ENCODE results near the gene MT1M. TPM values are rescaled to one million over a fixed set of nuclear protein-coding genes. Genes with fewer than 3 reads are reported as not detected.
A peak's percentile ranks its signal among the peaks of the same experiment; 100 is the strongest.
"Not testable (repeated sequence)": the region's sequence is repeated elsewhere in the genome, so short reads cannot be mapped to it uniquely, and the experiment has no call there.

Gene MT1M
- total and polyA plus RNA-seq, 2 donors (not counting 1 experiment from before 2014, with no cell fraction given) = 8.5 to 58.8 TPM

DNA sequence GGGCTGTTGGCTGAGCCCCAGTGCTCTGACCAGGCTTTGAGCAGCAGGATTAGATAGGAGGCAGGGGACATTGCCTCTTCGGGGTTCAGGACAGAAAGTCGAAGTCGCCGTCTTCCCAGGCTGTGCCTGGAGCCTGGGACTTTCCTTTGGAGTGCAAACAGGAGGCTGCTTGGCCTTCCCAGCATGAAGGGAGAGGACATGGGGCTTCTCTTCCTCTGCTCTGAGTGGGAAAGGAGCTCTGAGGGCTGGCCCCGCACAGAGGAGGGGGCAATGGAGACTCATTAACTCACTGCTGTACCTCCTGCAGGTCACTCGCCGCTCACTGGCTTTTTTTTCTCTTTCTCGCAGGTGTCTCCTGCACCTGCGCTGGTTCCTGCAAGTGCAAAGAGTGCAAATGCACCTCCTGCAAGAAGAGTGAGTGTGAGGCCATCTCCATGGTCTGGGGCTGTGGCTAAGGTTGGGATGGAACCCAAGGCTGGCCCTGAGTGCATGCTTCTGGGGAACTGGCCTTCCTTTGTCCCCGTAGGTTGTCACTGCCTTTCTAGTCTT, 25.9 kb downstream of the MT1M start:
- Histone ChIP-seq H4K20me1 (ENCODE audit: control insufficient read depth, extremely low read depth, insufficient read depth, low read length) (no peaks in the 10 kb centered on the region), H3K4me1 (ENCODE audit: control insufficient read depth, extremely low read depth, insufficient read depth, low read length) (no peaks in the 10 kb centered on the region), H3K27me3 (ENCODE audit: control insufficient read depth, insufficient read depth, low read length) (peaks cover 33% of the 10 kb centered on the region), H3K79me2 (ENCODE audit: control insufficient read depth, insufficient read depth, low read length) (no peaks in the 10 kb centered on the region), H3K4me3 (replicated peaks in 1 of 4; ENCODE audit: control extremely low read depth in 1 of 4, insufficient read depth in 1 of 4, low read depth in 3 of 4, low read length in 4 of 4) (peak overlapping the region in 1 of 4 experiments; percentile 25), H3K36me3 (ENCODE audit: control insufficient read depth, insufficient read depth, low read length) (no peaks in the 10 kb centered on the region), H3K27ac (ENCODE audit: insufficient read depth, low read length) (no peak overlapping the region), H2AFZ (ENCODE audit: low read length) (peak overlapping the region; percentile 37), H3K4me2 (ENCODE audit: extremely low read depth, insufficient read depth, low read length) (peak overlapping the region; percentile 75), H3K9me3 (ENCODE audit: control insufficient read depth, insufficient read depth, low read depth, low read length) (no peaks in the 10 kb centered on the region), H3K9ac (ENCODE audit: insufficient read depth, low read length) (no peak overlapping the region)
- no peak for DNase-seq (ENCODE audit: low read depth in 2 of 2)
- TF ChIP-seq, protein P1, sequence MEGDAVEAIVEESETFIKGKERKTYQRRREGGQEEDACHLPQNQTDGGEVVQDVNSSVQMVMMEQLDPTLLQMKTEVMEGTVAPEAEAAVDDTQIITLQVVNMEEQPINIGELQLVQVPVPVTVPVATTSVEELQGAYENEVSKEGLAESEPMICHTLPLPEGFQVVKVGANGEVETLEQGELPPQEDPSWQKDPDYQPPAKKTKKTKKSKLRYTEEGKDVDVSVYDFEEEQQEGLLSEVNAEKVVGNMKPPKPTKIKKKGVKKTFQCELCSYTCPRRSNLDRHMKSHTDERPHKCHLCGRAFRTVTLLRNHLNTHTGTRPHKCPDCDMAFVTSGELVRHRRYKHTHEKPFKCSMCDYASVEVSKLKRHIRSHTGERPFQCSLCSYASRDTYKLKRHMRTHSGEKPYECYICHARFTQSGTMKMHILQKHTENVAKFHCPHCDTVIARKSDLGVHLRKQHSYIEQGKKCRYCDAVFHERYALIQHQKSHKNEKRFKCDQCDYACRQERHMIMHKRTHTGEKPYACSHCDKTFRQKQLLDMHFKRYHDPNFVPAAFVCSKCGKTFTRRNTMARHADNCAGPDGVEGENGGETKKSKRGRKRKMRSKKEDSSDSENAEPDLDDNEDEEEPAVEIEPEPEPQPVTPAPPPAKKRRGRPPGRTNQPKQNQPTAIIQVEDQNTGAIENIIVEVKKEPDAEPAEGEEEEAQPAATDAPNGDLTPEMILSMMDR (conservative IDR thresholded peaks at IDR 0.05 in 1 of 2, IDR thresholded peaks at IDR 0.05 in 1 of 2; ENCODE audit: low read depth in 1 of 2, low read length in 2 of 2) = no peak
- TF ChIP-seq EZH2 (IDR thresholded peaks at IDR 0.05; ENCODE audit: low read length, missing control alignments) = no peak

DNA sequence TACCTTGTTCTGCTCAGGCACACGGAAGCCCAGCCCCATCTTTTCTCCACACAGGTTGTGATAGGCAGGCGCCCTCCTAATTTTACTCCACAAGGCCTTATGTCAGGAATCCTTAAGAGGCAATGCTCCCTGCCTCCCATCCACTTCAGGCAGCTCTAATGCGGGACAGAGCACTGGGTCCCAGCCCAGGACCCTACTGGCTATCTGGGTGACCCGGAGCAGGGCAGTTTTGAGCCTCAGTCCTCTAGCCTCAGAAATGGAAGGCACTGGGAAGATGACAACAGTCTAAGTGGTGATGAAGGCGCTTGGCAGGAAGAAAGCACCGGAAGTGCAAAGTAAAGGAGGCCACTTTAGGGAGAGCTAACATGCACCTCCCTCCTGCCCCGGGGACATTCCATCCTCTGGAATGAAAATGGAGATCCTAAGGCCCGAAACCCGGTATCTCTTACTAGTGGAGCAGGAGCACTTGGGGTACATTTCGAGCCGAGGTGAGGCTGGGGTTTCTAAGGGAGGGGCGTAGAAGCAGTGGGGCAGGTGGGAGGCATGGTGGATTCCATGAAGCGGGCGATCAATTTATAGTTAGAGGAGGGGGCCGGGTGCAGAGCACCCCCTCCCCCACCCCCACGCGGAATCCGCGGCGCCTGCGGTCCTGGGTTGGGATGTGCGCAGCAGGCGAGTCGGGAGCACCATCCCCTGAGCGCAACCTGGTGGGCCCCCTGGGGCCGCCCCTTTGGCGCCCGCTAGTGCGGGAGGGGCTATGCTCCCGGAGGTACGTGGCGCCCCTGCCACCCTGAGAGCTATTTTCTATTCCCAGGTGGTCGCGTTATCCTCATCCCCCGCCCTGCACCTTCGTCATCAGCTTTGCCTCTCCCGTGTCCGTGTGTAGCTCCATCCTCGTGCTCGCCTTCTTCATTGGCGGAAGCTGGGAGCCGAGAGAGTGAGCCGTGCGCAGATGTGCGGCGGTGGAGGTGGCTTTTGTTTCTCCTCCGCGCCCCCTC, 30.2 kb downstream of the MT1M start:
- TF ChIP-seq, protein P1 (conservative IDR thresholded peaks at IDR 0.05 in 1 of 2, IDR thresholded peaks at IDR 0.05 in 1 of 2; ENCODE audit: low read depth in 1 of 2, low read length in 2 of 2) = no peak
- TF ChIP-seq EZH2 (IDR thresholded peaks at IDR 0.05; ENCODE audit: low read length, missing control alignments) = no peak
- Histone ChIP-seq H3K79me2 (ENCODE audit: control insufficient read depth, insufficient read depth, low read length) (no peaks in the 10 kb centered on the region), H4K20me1 (ENCODE audit: control insufficient read depth, extremely low read depth, insufficient read depth, low read length) (no peaks in the 10 kb centered on the region), H3K27me3 (ENCODE audit: control insufficient read depth, insufficient read depth, low read length) (peaks cover 55% of the 10 kb centered on the region), H3K4me1 (ENCODE audit: control insufficient read depth, extremely low read depth, insufficient read depth, low read length) (peaks cover under 1% of the 10 kb centered on the region), H3K9ac (ENCODE audit: insufficient read depth, low read length) (no peak overlapping the region), H3K27ac (ENCODE audit: insufficient read depth, low read length) (no peak overlapping the region), H2AFZ (ENCODE audit: low read length) (no peak overlapping the region), H3K4me3 (replicated peaks in 1 of 4; ENCODE audit: control extremely low read depth in 1 of 4, insufficient read depth in 1 of 4, low read depth in 3 of 4, low read length in 4 of 4) (peak overlapping the region in 1 of 4 experiments; percentile 10), H3K9me3 (ENCODE audit: control insufficient read depth, insufficient read depth, low read depth, low read length) (no peaks in the 10 kb centered on the region), H3K4me2 (ENCODE audit: extremely low read depth, insufficient read depth, low read length) (no peak overlapping the region), H3K36me3 (ENCODE audit: control insufficient read depth, insufficient read depth, low read length) (no peaks in the 10 kb centered on the region)
- DNase-seq (ENCODE audit: low read depth in 2 of 2) = no peak

DNA sequence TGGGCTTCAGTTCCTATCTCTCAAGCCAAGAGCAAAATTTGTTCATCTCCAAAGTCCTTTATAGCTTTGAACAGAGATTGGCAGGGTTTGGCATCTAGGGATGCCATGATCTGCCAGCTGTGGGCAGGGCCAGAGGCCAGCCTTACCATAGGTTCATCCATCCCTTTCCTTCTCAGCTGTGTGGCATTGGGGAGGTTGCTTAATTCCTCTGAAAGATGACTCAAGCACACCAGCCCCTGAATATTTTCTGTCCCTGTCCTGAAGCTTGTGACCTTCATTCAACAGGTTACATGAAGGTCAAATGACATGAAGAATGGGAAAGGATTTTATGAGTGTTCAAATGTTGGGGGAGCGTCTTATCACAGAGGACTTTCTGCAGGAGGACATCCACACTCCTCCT, 32.0 kb downstream of the MT1M start:
- no peaks in the 10 kb centered on the region for H3K79me2 ChIP-seq (ENCODE audit: control insufficient read depth, insufficient read depth, low read length)
- no peaks in the 10 kb centered on the region for H3K36me3 ChIP-seq (ENCODE audit: control insufficient read depth, insufficient read depth, low read length)
- H4K20me1 ChIP-seq (ENCODE audit: control insufficient read depth, extremely low read depth, insufficient read depth, low read length) = no peaks in the 10 kb centered on the region
- no peak overlapping the region for H2AFZ ChIP-seq (ENCODE audit: low read length)
- H3K4me3 ChIP-seq (replicated peaks in 1 of 4; ENCODE audit: control extremely low read depth in 1 of 4, insufficient read depth in 1 of 4, low read depth in 3 of 4, low read length in 4 of 4) = no peak overlapping the region
- no peak overlapping the region for H3K9ac ChIP-seq (ENCODE audit: insufficient read depth, low read length)
- no peak overlapping the region for H3K27ac ChIP-seq (ENCODE audit: insufficient read depth, low read length)
- H3K4me2 ChIP-seq (ENCODE audit: extremely low read depth, insufficient read depth, low read length) = no peak overlapping the region
- peaks cover 2% of the 10 kb centered on the region for H3K4me1 ChIP-seq (ENCODE audit: control insufficient read depth, extremely low read depth, insufficient read depth, low read length)
- TF ChIP-seq EZH2 (IDR thresholded peaks at IDR 0.05; ENCODE audit: low read length, missing control alignments) = no peak
- TF ChIP-seq, protein P1 (conservative IDR thresholded peaks at IDR 0.05 in 1 of 2, IDR thresholded peaks at IDR 0.05 in 1 of 2; ENCODE audit: low read depth in 1 of 2, low read length in 2 of 2) = no peak
- DNase-seq (ENCODE audit: low read depth in 2 of 2) = no peak
- no peaks in the 10 kb centered on the region for H3K9me3 ChIP-seq (ENCODE audit: control insufficient read depth, insufficient read depth, low read depth, low read length)
- peaks cover 51% of the 10 kb centered on the region for H3K27me3 ChIP-seq (ENCODE audit: control insufficient read depth, insufficient read depth, low read length)

DNA sequence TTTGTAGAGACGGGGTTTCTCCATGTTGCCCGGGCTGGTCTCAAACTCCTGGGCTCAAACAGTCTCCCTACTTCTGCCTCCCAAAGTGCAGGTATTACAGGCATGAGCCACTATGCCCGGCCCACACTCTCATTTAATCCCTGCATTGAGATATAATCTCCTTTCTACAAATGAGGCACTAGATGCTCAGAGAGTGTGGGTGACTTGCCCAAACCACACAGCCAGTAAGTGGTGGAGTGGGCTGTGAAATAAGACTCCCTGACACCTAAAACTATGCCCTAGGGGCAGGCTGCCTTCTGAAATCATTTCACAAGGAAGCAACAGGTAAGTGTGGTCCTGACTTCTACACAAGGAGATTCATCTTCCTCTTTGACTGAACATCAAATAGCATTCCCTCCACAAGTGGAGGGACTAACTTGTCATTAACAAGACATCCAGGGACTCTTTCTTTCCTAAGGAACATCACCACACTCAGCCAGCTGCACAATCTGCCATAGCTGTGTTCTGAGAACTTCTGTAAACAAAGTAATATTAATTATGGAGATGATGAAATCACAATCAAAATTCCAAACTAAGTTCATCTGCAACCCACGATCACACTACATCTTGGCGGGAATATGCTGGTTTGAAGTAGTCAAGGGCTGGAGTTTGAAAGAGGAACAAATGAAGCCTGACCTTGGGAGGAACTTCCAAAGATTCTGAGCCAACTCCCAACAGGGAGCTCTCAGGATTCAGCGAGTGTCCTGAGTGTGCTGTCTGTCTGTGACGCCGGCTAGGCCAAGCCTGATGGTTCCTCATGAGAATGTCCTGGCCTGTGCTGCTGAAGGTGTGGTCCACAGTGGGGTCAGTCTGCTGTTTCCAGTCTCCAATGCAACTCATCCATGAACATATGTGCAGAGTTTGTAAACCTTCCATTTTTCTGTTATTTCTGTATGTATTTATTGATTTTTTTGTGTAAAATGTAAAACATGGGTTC, 33.1 kb downstream of the MT1M start:
- H3K79me2 ChIP-seq (ENCODE audit: control insufficient read depth, insufficient read depth, low read length) = not testable (repeated sequence)

More for the DNA sequence above, 33.1 kb downstream of the MT1M start:
- not testable (repeated sequence) for H2AFZ ChIP-seq (ENCODE audit: low read length); H3K9me3 ChIP-seq (ENCODE audit: control insufficient read depth, insufficient read depth, low read depth, low read length); H4K20me1 ChIP-seq (ENCODE audit: control insufficient read depth, extremely low read depth, insufficient read depth, low read length); H3K4me1 ChIP-seq (ENCODE audit: control insufficient read depth, extremely low read depth, insufficient read depth, low read length); H3K4me3 ChIP-seq (replicated peaks in 1 of 4; ENCODE audit: control extremely low read depth in 1 of 4, insufficient read depth in 1 of 4, low read depth in 3 of 4, low read length in 4 of 4); H3K4me2 ChIP-seq (ENCODE audit: extremely low read depth, insufficient read depth, low read length); H3K9ac ChIP-seq (ENCODE audit: insufficient read depth, low read length); H3K27ac ChIP-seq (ENCODE audit: insufficient read depth, low read length); H3K36me3 ChIP-seq (ENCODE audit: control insufficient read depth, insufficient read depth, low read length)
- H3K27me3 ChIP-seq (ENCODE audit: control insufficient read depth, insufficient read depth, low read length) = peaks cover 49% of the 10 kb centered on the region
- peak in 1 of 2 donors; percentile 58 for DNase-seq (ENCODE audit: low read depth in 2 of 2)
